Astrocyte (in vitro differentiated cells and primary cell): Measurements from ENCODE around the gene PI16. TPM values are rescaled to one million over a fixed set of nuclear protein-coding genes. Genes with fewer than 3 reads are reported as not detected.

ENCODE experiments used
- DNase-seq: peaks from one replicate; pipeline ENCODE4 v3.0.0-alpha.2; 2010; ENCODE audit warnings: low read depth
- FAIRE-seq: peaks from 2 replicates; lab custom pipeline; 2011; peaks lifted over from hg19 to GRCh38; lab: Jason Lieb, UNC
- H2AFZ ChIP-seq: 2 replicates; pipeline ENCODE4 v1.6.0; 2012; ENCODE audit warnings: low read depth, low read length, inconsistent platforms
- H3K27ac ChIP-seq: 2 replicates; pipeline ENCODE4 v1.5.1; 2011; ENCODE audit warnings: low read depth, low read length, inconsistent platforms
- H3K27me3 ChIP-seq: 2 replicates; pipeline ENCODE4 v1.6.0; 2011; ENCODE audit warnings: low read length, inconsistent platforms; ENCODE audit not compliant: insufficient read depth
- H3K36me3 ChIP-seq: 2 replicates; pipeline ENCODE4 v1.5.1; 2011; ENCODE audit warnings: low read length, inconsistent platforms; ENCODE audit not compliant: insufficient read depth
- H3K4me1 ChIP-seq: 2 replicates; pipeline ENCODE4 v1.5.1; 2011; ENCODE audit warnings: low read length, inconsistent platforms; ENCODE audit not compliant: insufficient read depth
- H3K4me2 ChIP-seq: 2 replicates; pipeline ENCODE4 v1.6.0; 2012; ENCODE audit warnings: low read length, inconsistent platforms
- H3K4me3 ChIP-seq: 2 replicates; pipeline ENCODE4 v1.5.1; 2011; ENCODE audit warnings: low read depth, mild to moderate bottlenecking, low read length, inconsistent platforms; ENCODE audit not compliant: insufficient read depth
- H3K79me2 ChIP-seq: 2 replicates; pipeline ENCODE4 v1.6.0; 2012; ENCODE audit warnings: mild to moderate bottlenecking, low read length, inconsistent platforms; ENCODE audit not compliant: insufficient read depth
- H3K9ac ChIP-seq: 2 replicates; pipeline ENCODE4 v1.6.0; 2012; ENCODE audit warnings: mild to moderate bottlenecking, low read length, inconsistent platforms
- H3K9me3 ChIP-seq: 2 replicates; pipeline ENCODE4 v1.5.1; 2012; ENCODE audit warnings: low read depth, mild to moderate bottlenecking, low read length, inconsistent platforms; ENCODE audit not compliant: insufficient read depth
- H4K20me1 ChIP-seq: 2 replicates; pipeline ENCODE4 v1.6.0; 2012; ENCODE audit warnings: low read length, inconsistent platforms; ENCODE audit not compliant: insufficient read depth
- H3K27ac Mint-ChIP-seq: one replicate; pipeline ENCODE4 v1.8.0; 2021; ENCODE audit warnings: mild to moderate bottlenecking, mixed read lengths; ENCODE audit not compliant: unreplicated experiment
- H3K27me3 Mint-ChIP-seq: one replicate; pipeline ENCODE4 v1.8.0; 2021; ENCODE audit warnings: low read depth, mixed read lengths; ENCODE audit not compliant: unreplicated experiment
- H3K36me3 Mint-ChIP-seq: one replicate; pipeline ENCODE4 v1.8.0; 2021; ENCODE audit warnings: low read depth, mixed read lengths; ENCODE audit not compliant: unreplicated experiment
- H3K4me1 Mint-ChIP-seq: one replicate; pipeline ENCODE4 v1.8.0; 2021; ENCODE audit warnings: low read depth, mixed read lengths; ENCODE audit not compliant: unreplicated experiment
- H3K4me3 Mint-ChIP-seq: one replicate; pipeline ENCODE4 v1.8.0; 2021; ENCODE audit warnings: mild to moderate bottlenecking, moderate library complexity, mixed read lengths; ENCODE audit not compliant: unreplicated experiment
- H3K9me3 Mint-ChIP-seq: one replicate; pipeline ENCODE4 v1.8.0; 2021; ENCODE audit warnings: mild to moderate bottlenecking, mixed read lengths; ENCODE audit not compliant: unreplicated experiment
- CTCF ChIP-seq: IDR thresholded peaks from 2 replicates; pipeline ENCODE4 v1.5.1; 2011; ENCODE audit warnings: low read depth, mild to moderate bottlenecking, inconsistent platforms, low read length, moderate library complexity; ENCODE audit not compliant: insufficient read depth
- EZH2 ChIP-seq: IDR thresholded peaks from 2 replicates; pipeline ENCODE4 v1.6.1; 2012; ENCODE audit warnings: mild to moderate bottlenecking, low read length, inconsistent platforms; ENCODE audit not compliant: insufficient read depth
- total RNA-seq: library from RNA; stranded (reverse); gene quantifications from 2 replicates; pipeline ENCODE4 v1.2.1, GENCODE V29; 2021

The PI16 gene
- total RNA-seq, 1 donor from 2014 or later = not detected

- no peak overlapping the region for H3K9ac ChIP-seq
- H3K79me2 ChIP-seq = no peaks in the 10 kb centered on the region
- H3K4me3 ChIP-seq = no peak overlapping the region
- Mint-ChIP-seq H3K4me3 (no peak overlapping the region), H3K36me3 (peaks cover 22% of the 10 kb centered on the region), H3K4me1 (peaks cover 6% of the 10 kb centered on the region), H3K27me3 (peaks cover 2% of the 10 kb centered on the region), H3K27ac (no peak overlapping the region), H3K9me3 (no peaks in the 10 kb centered on the region)
- TF ChIP-seq CTCF (no peak), EZH2 (no peak)
- H3K36me3 ChIP-seq = peaks cover 40% of the 10 kb centered on the region
- no peak overlapping the region for H3K4me2 ChIP-seq
- FAIRE-seq (no peak), DNase-seq (no peak)
- H4K20me1 ChIP-seq = peaks cover 31% of the 10 kb centered on the region
- no peaks in the 10 kb centered on the region for H3K9me3 ChIP-seq
- no peaks in the 10 kb centered on the region for H3K27me3 ChIP-seq
- H3K4me1 ChIP-seq = no peaks in the 10 kb centered on the region
- no peak overlapping the region for H2AFZ ChIP-seq
- H3K27ac ChIP-seq = no peak overlapping the region
These were observed 12.8 kb downstream of the PI16 start for GRCh38 chr6:36967301-36967700.

DNA sequence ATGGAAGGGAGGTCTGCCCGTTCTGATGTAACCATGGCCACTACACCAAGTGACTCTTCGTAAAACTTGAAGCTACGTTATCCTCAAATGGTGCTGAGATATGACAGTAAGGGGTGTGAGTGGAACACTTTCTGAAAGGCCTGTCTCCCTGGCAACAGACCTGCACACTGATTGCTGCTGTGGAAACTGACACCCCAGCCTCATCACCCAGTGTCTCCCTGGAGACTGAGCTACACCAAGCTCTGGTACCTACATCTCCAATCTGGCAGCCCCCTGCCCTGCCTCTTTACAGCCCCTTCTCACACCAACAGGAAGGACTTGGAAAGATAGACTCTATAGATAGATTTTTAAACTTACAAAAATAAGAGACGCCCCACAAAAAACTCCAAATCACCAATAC is 13.2 kb downstream of the PI16 start:
- TF ChIP-seq CTCF (no peak), EZH2 (no peak)
- Histone ChIP-seq H3K9ac (no peak overlapping the region), H3K9me3 (no peaks in the 10 kb centered on the region), H3K4me3 (no peak overlapping the region), H3K27me3 (no peaks in the 10 kb centered on the region), H3K4me2 (no peak overlapping the region), H3K79me2 (no peaks in the 10 kb centered on the region), H3K36me3 (peaks cover 44% of the 10 kb centered on the region), H3K4me1 (no peaks in the 10 kb centered on the region), H3K27ac (no peak overlapping the region), H2AFZ (no peak overlapping the region), H4K20me1 (peaks cover 36% of the 10 kb centered on the region)
- FAIRE-seq (no peak), DNase-seq (no peak)
- H3K36me3 Mint-ChIP-seq = peaks cover 22% of the 10 kb centered on the region
- H3K27ac Mint-ChIP-seq = no peak overlapping the region
- peaks cover 6% of the 10 kb centered on the region for H3K4me1 Mint-ChIP-seq
- H3K9me3 Mint-ChIP-seq = no peaks in the 10 kb centered on the region
- H3K27me3 Mint-ChIP-seq = peaks cover under 1% of the 10 kb centered on the region
- H3K4me3 Mint-ChIP-seq = no peak overlapping the region

- peaks cover 38% of the 10 kb centered on the region for H4K20me1 ChIP-seq
- no peak overlapping the region for H2AFZ ChIP-seq
- DNase-seq = no peak
- no peaks in the 10 kb centered on the region for H3K27me3 ChIP-seq
- no peaks in the 10 kb centered on the region for H3K27me3 Mint-ChIP-seq
- no peak overlapping the region for H3K4me3 ChIP-seq
- no peaks in the 10 kb centered on the region for H3K4me1 ChIP-seq
- no peak for FAIRE-seq
- H3K4me2 ChIP-seq = no peak overlapping the region
- no peaks in the 10 kb centered on the region for H3K9me3 Mint-ChIP-seq
- H3K9ac ChIP-seq = no peak overlapping the region
- H3K4me3 Mint-ChIP-seq = no peak overlapping the region
- H3K27ac Mint-ChIP-seq = no peak overlapping the region
- H3K9me3 ChIP-seq = no peaks in the 10 kb centered on the region
- peaks cover 22% of the 10 kb centered on the region for H3K36me3 Mint-ChIP-seq
- no peak for TF ChIP-seq CTCF
- TF ChIP-seq EZH2 = no peak
- H3K36me3 ChIP-seq = peaks cover 51% of the 10 kb centered on the region
- no peak overlapping the region for H3K27ac ChIP-seq
- H3K79me2 ChIP-seq = no peaks in the 10 kb centered on the region
- H3K4me1 Mint-ChIP-seq = peaks cover 6% of the 10 kb centered on the region
These were observed 13.9 kb downstream of the PI16 start for GRCh38 chr6:36968266-36968977.
